ENCODE measurements around the gene CDK17.

Gene CDK17

GRCh38 chr12:96234591-96235483, 165.4 kb downstream of the CDK17 start:
- DNase-seq = peak; percentile 16

GRCh38 chr12:96233939-96234461, 166.2 kb downstream of the CDK17 start:
- DNase-seq = no peak

GRCh38 chr12:96233168-96233567, 167.1 kb downstream of the CDK17 start:
- DNase-seq = no peak

- no peak for DNase-seq
Measured at GRCh38 chr12:96230646-96231045, 169.6 kb downstream of the CDK17 start.

DNA sequence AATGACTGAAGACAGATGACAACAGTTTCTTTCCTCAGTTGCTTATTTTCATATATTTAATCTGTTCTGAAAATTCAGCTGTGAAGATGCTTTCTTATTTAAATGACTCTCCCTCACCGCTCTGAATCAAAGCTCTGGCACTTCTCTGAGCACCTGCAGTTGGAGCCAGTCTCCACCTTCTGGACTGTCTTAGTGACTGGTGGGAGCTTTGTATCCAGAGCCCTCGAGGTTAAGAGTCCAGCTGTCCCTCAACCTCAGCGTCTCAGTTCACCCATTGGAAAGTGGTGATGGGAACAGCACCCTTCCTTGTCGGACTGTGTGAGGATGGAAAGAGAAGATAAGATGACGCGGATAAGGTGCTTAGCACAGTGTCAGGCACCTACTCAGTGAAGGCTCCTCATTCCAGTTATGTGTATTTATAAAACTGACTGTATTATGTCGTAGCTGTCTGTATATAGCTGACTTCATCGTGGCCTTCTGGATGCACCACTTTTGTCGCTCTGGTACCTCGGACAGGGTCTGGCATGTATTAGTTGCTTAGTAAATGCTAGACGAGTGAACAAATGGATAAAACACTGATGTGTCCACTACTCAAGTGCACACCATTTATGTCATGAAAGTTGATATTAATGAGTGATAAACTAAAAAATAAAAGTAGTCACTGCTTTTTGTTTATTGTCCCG, 171.5 kb downstream of the CDK17 start:
- DNase-seq = no peak
